ENCODE results near the gene SCAMP1.

GRCh38 chr5:78527925-78528324, 167.5 kb downstream of the SCAMP1 start:
- TF ChIP-seq CTCF (IDR thresholded peaks at IDR 0.05; ENCODE audit: control extremely low read depth in 1 of 3, insufficient read depth in 1 of 3, low read depth in 1 of 3, low read length in 3 of 3) (no peak), TAF1 (IDR thresholded peaks at IDR 0.05; ENCODE audit: low read depth, low read length) (no peak), USF2 (IDR thresholded peaks at IDR 0.05; ENCODE audit: low read length) (no peak), JUND (IDR thresholded peaks at IDR 0.05; ENCODE audit: low read length) (no peak), POLR2A (IDR thresholded peaks at IDR 0.05; ENCODE audit: control extremely low read depth in 1 of 2, low read depth in 2 of 2, low read length in 2 of 2) (no peak), HDAC6 (IDR thresholded peaks at IDR 0.05; ENCODE audit: low read depth, low read length) (no peak), EZH2 (IDR thresholded peaks at IDR 0.05; ENCODE audit: low read depth, low read length, severe bottlenecking) (no peak), SRF (IDR thresholded peaks at IDR 0.05; ENCODE audit: low read depth, low read length) (no peak), ZNF274 (IDR thresholded peaks at IDR 0.05; ENCODE audit: borderline replicate concordance, extremely low read depth, low read length) (no peak)
